ENCODE results near the gene PLEKHM1.
"Not testable (repeated sequence)": the region's sequence is repeated elsewhere in the genome, so short reads cannot be mapped to it uniquely, and the experiment has no call there.

The PLEKHM1 gene

DNA sequence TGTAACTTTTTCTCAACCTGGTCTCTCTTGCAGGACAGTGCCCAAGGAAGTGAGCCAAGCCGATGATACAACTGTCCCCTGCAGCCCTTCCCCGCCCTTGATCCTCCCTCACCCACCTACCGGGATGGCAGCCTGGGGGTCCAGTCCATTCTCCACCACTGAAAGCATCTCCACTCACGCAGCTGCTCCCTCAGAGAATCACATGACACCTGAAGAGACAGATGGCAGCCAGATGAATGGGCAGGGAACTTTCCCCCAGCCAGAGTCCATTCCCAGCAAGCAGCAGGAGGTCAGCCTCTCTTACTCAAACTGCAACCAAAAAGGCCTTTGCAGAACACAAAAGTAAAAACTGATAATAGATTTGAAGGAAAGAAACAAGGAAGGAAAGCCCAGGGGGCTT, 8.2 kb downstream of the PLEKHM1 start:
- H3K27me3 Mint-ChIP-seq; H3K4me3 Mint-ChIP-seq; H3K4me1 Mint-ChIP-seq (ENCODE audit: low read depth); H3K27ac Mint-ChIP-seq; H3K9me3 Mint-ChIP-seq: not testable (repeated sequence)
- H3K36me3 Mint-ChIP-seq (ENCODE audit: low read depth), result peaks cover 12% of the 10 kb centered on the region

DNA sequence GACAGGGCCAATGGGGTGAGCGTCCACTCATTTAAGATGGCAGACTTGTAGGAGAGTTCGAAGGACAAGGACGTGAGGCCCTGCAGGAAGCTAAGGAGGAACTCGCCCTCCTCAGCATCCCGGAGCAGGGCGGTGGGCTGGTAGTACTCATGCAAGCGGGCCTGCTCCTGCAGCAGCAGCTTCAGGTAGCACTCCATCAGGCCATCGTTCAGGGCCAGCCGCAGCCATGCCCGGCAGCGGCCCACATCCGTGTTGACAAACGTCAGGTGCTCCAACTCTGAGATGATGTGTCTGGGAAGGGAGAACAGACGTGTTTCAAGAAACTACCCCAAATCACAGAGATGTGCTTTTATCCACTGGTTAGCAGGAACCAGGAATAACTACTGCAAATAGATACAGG, 15.1 kb downstream of the PLEKHM1 start:
- H3K27me3 Mint-ChIP-seq; H3K4me3 Mint-ChIP-seq; H3K27ac Mint-ChIP-seq; H3K4me1 Mint-ChIP-seq (ENCODE audit: low read depth); H3K9me3 Mint-ChIP-seq: not testable (repeated sequence)
- peaks cover 22% of the 10 kb centered on the region for H3K36me3 Mint-ChIP-seq (ENCODE audit: low read depth)

GRCh38 chr17:45472249-45472648, 18.3 kb downstream of the PLEKHM1 start:
- H3K27me3 Mint-ChIP-seq; H3K9me3 Mint-ChIP-seq; H3K4me3 Mint-ChIP-seq; H3K27ac Mint-ChIP-seq; H3K4me1 Mint-ChIP-seq (ENCODE audit: low read depth): not testable (repeated sequence)
- peaks cover 18% of the 10 kb centered on the region for H3K36me3 Mint-ChIP-seq (ENCODE audit: low read depth)

DNA sequence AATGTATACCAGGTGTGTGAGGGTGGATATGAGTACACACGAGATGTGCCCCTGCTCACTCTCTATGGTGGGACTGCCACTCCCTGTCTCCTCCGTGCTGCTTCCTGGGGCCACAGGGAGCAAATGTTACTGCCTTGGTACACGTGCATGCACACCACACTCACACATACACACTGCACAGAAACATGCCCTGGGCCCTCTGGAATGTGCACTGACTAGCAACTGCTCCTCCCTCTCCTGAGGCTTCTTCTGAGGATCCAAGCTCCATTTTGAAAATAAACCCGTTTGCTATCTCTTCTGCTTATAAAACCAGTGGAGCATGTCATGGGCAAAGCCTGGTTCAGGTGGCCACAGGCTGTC, 21.3 kb downstream of the PLEKHM1 start:
- not testable (repeated sequence) for H3K27ac Mint-ChIP-seq; H3K4me1 Mint-ChIP-seq (ENCODE audit: low read depth); H3K9me3 Mint-ChIP-seq

DNA sequence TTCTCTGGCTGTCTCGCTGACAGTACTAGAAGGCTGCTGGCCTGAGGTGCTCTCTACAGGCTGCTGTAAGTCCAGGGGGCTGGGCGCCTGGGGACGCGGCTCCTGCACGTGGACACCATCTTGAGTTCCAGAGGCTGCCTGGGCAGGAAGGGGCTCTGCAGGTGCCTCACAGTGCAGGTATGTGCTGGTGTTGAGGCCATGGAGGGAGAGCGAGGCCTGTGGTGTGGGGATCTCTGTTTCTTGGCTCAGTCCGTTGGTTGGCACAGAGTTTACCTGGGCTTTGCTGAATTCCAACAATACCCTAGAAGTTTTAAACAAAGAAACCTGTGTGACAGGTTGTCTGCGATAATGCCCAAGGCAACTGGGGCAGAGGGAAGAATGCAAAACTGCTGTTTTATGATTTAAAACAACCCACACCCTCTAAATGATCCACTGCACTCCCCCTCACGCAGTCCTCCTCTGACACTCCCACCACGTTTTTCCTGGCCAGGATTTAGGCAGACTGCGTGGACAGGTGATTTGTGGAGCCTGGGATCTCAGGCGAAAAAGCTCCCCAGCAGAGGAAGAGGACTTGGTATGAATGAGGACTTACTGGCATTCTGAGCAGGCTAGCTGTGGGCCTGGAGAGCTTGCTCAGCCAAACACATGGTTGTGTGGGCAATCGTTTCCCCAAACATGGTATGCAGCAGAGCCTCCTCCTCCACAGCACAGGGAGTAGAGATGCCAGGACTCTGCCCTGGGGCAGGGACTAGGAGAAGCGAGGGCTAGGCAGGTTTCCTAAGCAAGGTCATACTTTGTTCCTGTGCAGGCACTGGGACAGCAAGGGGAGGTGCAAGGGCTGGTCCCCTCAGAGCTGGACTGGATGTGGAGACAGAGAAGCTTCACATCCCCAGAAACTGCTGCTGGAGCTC, 22.0 kb downstream of the PLEKHM1 start:
- H3K4me1 Mint-ChIP-seq (ENCODE audit: low read depth); H3K27ac Mint-ChIP-seq; H3K9me3 Mint-ChIP-seq; H3K4me3 Mint-ChIP-seq; H3K36me3 Mint-ChIP-seq (ENCODE audit: low read depth); H3K27me3 Mint-ChIP-seq: not testable (repeated sequence)

More for the DNA sequence above, 21.3 kb downstream of the PLEKHM1 start:
- H3K27me3 Mint-ChIP-seq; H3K36me3 Mint-ChIP-seq (ENCODE audit: low read depth); H3K4me3 Mint-ChIP-seq: not testable (repeated sequence)

DNA sequence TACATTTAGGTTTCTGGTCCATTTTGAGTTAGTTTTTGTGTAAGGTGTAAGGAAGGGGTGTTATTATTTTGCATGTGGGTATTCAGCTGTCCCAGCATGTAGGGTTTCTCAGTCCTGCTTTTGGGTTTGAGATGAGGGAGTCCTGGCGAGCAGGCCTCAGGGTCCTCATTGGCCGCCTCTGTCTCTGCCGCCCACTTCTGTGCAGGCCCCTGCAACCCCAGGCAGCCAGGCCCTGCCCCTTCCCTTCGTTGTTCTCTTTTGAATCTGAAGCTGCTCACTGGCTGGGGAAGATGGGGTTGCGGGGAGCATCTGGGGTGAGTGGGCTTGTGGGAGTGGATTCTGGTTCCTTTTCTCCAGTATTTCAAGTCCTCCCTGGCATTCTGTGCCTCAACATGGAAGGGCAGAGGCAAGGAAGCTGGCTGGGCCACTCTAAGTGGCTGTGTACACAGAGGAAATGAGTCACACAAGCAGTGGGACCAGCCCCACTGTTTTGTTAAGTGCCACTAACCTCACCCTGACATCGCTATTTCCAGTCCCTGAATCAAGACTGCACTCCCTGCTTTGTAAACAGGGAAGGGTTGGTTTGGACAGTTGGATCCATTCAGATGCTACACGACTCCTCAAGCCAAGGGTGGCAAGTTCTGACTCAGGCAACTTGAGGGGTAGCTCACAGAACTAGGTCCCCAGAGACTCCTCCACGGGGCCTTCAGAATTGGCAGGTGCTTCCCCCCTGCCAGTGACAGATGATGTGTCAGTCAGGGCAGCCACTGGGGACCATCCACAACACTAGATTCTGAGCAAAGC, 28.8 kb downstream of the PLEKHM1 start:
- Mint-ChIP-seq H3K27ac (peak overlapping the region; percentile 79), H3K4me1 (ENCODE audit: low read depth) (peaks cover 21% of the 10 kb centered on the region)
- H3K36me3 Mint-ChIP-seq (ENCODE audit: low read depth); H3K4me3 Mint-ChIP-seq; H3K9me3 Mint-ChIP-seq; H3K27me3 Mint-ChIP-seq: not testable (repeated sequence)

DNA sequence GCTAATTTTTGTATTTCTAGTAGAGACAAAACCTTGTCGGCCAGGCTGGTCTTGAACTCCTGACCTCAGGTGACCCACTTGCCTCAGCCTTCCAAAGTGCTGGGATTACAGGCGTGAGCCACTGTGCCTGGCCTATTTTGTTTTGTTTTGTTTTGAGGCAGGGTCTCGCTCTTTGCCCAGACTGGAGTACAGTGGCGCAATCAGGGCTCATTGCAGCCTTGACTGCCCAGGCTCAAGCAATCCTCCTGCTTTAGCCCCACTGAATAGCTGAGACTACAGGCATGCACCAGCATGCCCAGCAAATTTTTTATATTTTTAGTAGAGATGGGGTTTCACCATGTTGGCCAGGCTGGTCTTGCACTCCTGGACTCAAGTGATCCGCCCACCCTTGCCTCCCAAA, 30.1 kb downstream of the PLEKHM1 start:
- H3K4me3 Mint-ChIP-seq; H3K9me3 Mint-ChIP-seq; H3K27ac Mint-ChIP-seq; H3K27me3 Mint-ChIP-seq; H3K36me3 Mint-ChIP-seq (ENCODE audit: low read depth): not testable (repeated sequence)
- peaks cover 21% of the 10 kb centered on the region for H3K4me1 Mint-ChIP-seq (ENCODE audit: low read depth)

GRCh38 chr17:45454341-45454740, 36.2 kb downstream of the PLEKHM1 start:
- not testable (repeated sequence) for H3K4me3 Mint-ChIP-seq; H3K27ac Mint-ChIP-seq; H3K27me3 Mint-ChIP-seq; H3K36me3 Mint-ChIP-seq (ENCODE audit: low read depth); H3K9me3 Mint-ChIP-seq; H3K4me1 Mint-ChIP-seq (ENCODE audit: low read depth)

GRCh38 chr17:45453731-45454130, 36.8 kb downstream of the PLEKHM1 start:
- not testable (repeated sequence) for H3K36me3 Mint-ChIP-seq (ENCODE audit: low read depth); H3K4me1 Mint-ChIP-seq (ENCODE audit: low read depth); H3K4me3 Mint-ChIP-seq; H3K9me3 Mint-ChIP-seq; H3K27me3 Mint-ChIP-seq; H3K27ac Mint-ChIP-seq

GRCh38 chr17:45453225-45453534, 37.3 kb downstream of the PLEKHM1 start:
- not testable (repeated sequence) for H3K9me3 Mint-ChIP-seq; H3K4me1 Mint-ChIP-seq (ENCODE audit: low read depth); H3K27ac Mint-ChIP-seq; H3K4me3 Mint-ChIP-seq; H3K27me3 Mint-ChIP-seq; H3K36me3 Mint-ChIP-seq (ENCODE audit: low read depth)

GRCh38 chr17:45452329-45453224, 37.9 kb downstream of the PLEKHM1 start:
- H3K4me3 Mint-ChIP-seq; H3K36me3 Mint-ChIP-seq (ENCODE audit: low read depth); H3K27ac Mint-ChIP-seq; H3K27me3 Mint-ChIP-seq; H3K9me3 Mint-ChIP-seq; H3K4me1 Mint-ChIP-seq (ENCODE audit: low read depth): not testable (repeated sequence)

DNA sequence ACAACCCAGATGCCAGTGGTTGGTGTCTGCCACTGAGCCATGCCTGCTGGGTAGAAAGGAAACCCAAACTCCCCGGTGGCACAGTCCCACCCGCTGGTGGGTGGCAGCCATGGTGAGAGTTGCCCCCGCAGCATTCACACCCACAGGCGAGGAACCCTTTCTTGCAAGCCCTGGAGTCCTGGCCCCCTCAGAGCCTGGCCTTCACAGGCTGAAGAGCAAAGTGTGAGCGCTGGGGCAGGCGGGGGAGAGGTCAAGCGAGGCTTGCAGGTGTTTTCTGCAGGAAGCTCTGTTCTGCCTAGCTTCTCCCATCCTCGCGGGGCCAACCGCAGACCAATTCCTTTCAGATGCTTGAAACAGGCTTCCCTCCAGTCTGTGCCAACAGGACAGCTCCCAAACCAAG, 38.9 kb downstream of the PLEKHM1 start:
- H3K27ac Mint-ChIP-seq; H3K9me3 Mint-ChIP-seq; H3K36me3 Mint-ChIP-seq (ENCODE audit: low read depth); H3K27me3 Mint-ChIP-seq; H3K4me1 Mint-ChIP-seq (ENCODE audit: low read depth); H3K4me3 Mint-ChIP-seq: not testable (repeated sequence)

DNA sequence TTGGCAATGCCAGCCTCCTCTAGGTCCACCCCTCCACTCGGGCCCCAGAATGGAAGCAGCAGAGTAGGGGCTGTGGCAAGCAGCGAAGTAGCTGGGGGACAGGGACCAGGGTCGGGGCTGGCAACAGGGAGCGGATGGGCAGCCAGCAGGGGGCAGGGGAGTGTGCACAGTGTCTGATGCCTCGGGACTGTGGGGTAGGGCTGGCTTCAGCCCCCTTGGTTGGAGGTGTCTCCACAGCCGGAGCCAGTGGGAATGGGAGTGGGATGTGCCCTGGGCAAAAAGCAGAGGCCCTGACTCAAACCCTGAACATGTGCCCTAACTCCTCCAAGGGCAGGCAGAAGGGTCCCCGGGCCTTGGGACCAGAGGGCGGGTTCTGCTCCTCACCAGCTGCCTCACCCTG, 39.4 kb downstream of the PLEKHM1 start:
- Mint-ChIP-seq H3K27me3 (no peaks in the 10 kb centered on the region), H3K9me3 (no peaks in the 10 kb centered on the region), H3K27ac (no peak overlapping the region), H3K4me1 (ENCODE audit: low read depth) (peaks cover 7% of the 10 kb centered on the region), H3K4me3 (no peak overlapping the region), H3K36me3 (ENCODE audit: low read depth) (no peaks in the 10 kb centered on the region)

DNA sequence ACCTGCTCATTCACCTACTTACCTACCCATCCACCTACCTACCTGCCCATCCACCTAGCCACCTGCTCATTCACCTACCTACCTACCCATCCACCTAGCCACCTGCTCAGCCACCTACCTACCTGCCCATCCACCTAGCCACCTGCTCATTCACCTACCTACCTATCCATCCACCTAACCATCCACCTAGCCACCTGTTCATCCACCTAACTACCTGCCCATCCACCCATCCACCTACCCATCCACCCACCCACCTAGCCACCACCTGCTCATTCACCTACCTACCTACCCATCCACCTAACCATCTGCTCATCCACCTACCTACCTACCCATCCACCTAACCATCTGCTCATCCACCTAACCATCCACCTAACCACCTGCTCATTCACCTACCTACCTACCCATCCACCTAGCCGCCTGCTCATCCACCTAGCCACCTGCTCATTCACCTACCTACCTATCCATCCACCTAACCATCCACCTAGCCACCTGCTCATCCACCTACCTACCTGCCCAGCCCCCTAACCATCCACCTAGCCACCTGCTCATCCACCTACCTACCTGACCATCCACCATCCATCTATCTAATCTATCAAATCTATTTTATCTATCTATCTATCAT, 40.7 kb downstream of the PLEKHM1 start:
- H3K27ac Mint-ChIP-seq; H3K9me3 Mint-ChIP-seq; H3K27me3 Mint-ChIP-seq; H3K36me3 Mint-ChIP-seq (ENCODE audit: low read depth); H3K4me3 Mint-ChIP-seq: not testable (repeated sequence)
- peaks cover 12% of the 10 kb centered on the region for H3K4me1 Mint-ChIP-seq (ENCODE audit: low read depth)

DNA sequence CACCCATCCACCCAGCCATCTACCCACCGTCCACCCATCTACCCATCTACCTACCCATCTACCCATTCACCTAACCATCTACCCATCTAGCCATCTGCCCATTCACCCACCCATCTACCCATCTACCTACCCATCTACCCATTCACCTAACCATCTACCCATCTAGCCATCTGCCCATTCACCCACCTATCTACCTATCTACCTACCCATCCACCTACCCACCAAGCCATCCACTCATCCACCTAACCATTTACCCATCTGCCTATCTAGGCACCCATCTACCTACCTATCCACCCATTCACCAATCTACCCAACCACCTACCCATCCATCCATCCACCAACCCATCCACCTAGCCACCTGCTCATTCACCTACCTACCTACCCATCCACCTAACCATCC, 41.3 kb downstream of the PLEKHM1 start:
- not testable (repeated sequence) for H3K27ac Mint-ChIP-seq; H3K36me3 Mint-ChIP-seq (ENCODE audit: low read depth); H3K4me3 Mint-ChIP-seq; H3K27me3 Mint-ChIP-seq; H3K9me3 Mint-ChIP-seq
- peaks cover 12% of the 10 kb centered on the region for H3K4me1 Mint-ChIP-seq (ENCODE audit: low read depth)

Measured in stimulated activated naive CD8-positive, alpha-beta T cell treated with anti-CD3 and anti-CD28 coated beads, Interleukin-15, Interleukin-2, amounts not matched to agents 100 ng/mL and 50 ng/mL, for 24 hours (primary cell).